SK-N-SH (cell line): Measurements from ENCODE around the gene PCIF1. TPM values are rescaled to one million over a fixed set of nuclear protein-coding genes. Genes with fewer than 3 reads are reported as not detected.

Source experiments
- CTCF ChIA-PET: fragments of 300-600, 350-600 bp; formaldehyde crosslinking; extraction: SDS; loops from one replicate; lab custom pipeline; 2021; lab: Yijun Ruan, JAX
- POLR2A ChIA-PET: fragments of 350-600 bp; sonication (Branson Sonifier 250); formaldehyde crosslinking; extraction: SDS; loops from one replicate; lab custom pipeline; 2020; ENCODE audit warnings: antibody characterized with exemption, inconsistent platforms; lab: Yijun Ruan, JAX
- DNase-seq: peaks from one replicate; pipeline ENCODE4 v3.0.0; 2012
- H2AFZ ChIP-seq: fragments of 200-600 bp; sonication (generic); 2 replicates; pipeline ENCODE4 v1.8.1; 2016; ENCODE audit warnings: antibody characterized with exemption, mild to moderate bottlenecking, low read depth
- H3F3A ChIP-seq: fragments of 200-600 bp; sonication (generic); replicated peaks from 2 replicates; pipeline ENCODE3; 2016; ENCODE audit warnings: antibody characterized with exemption, mild to moderate bottlenecking; ENCODE audit not compliant: insufficient read depth
- H3K27ac ChIP-seq, 2 experiments: fragments of 200-500 bp in 1 of 2; fragments of 200-600 bp in 1 of 2; sonication (Bioruptor generic) in 1 of 2; sonication (generic), shearing (Covaris generic) in 1 of 2; 2 replicates each; pipeline versions ENCODE4 v1.5.1 to v1.6.1; 2014 to 2016; ENCODE audit warnings: low read depth in 2 of 2, inconsistent platforms in 1 of 2, low read length in 1 of 2, mild to moderate bottlenecking in 1 of 2, mixed read lengths in 1 of 2
- H3K27me3 ChIP-seq: fragments of 200-600 bp; sonication (generic), shearing (Covaris generic); 2 replicates; pipeline ENCODE4 v1.6.1; 2016; ENCODE audit warnings: mixed run types; ENCODE audit not compliant: insufficient read depth
- H3K36me3 ChIP-seq, 2 experiments: fragments of 200-500 bp in 1 of 2; fragments of 200-600 bp in 1 of 2; sonication (Bioruptor generic) in 1 of 2; sonication (generic) in 1 of 2; replicated peaks in 1 of 2; 2 replicates each; pipeline versions ENCODE3 to v1.5.1; 2014 to 2016; ENCODE audit warnings: low read length in 1 of 2, mild to moderate bottlenecking in 1 of 2; ENCODE audit not compliant: insufficient read depth in 2 of 2, control insufficient read depth in 1 of 2
- H3K4me1 ChIP-seq, 2 experiments: fragments of 200-500 bp in 1 of 2; fragments of 200-600 bp in 1 of 2; sonication (Bioruptor generic) in 1 of 2; sonication (generic), shearing (Covaris generic) in 1 of 2; 2 replicates each; pipeline versions ENCODE4 v1.5.1 to v1.6.1; 2014 to 2016; ENCODE audit warnings: low read depth in 1 of 2, low read length in 1 of 2, mixed run types in 1 of 2; ENCODE audit not compliant: insufficient read depth in 2 of 2, control insufficient read depth in 1 of 2
- H3K4me2 ChIP-seq: fragments of 200-600 bp; sonication (generic), shearing (Covaris generic); 2 replicates; pipeline ENCODE4 v1.6.1; 2017; ENCODE audit warnings: mixed run types
- H3K4me3 ChIP-seq, 2 experiments: fragments of 200-500 bp in 1 of 2; fragments of 200-600 bp in 1 of 2; sonication (Bioruptor generic) in 1 of 2; sonication (generic), shearing (Covaris generic) in 1 of 2; 2 replicates each; pipeline versions ENCODE4 v1.5.1 to v1.8.1; 2014 to 2016; ENCODE audit warnings: low read depth in 2 of 2, inconsistent platforms in 1 of 2, low read length in 1 of 2, mild to moderate bottlenecking in 1 of 2, mixed read lengths in 1 of 2, moderate library complexity in 1 of 2
- H3K79me2 ChIP-seq: fragments of 200-600 bp; sonication (generic); 2 replicates; pipeline ENCODE4 v1.8.1; 2017; ENCODE audit warnings: mild to moderate bottlenecking; ENCODE audit not compliant: insufficient read depth
- H3K9ac ChIP-seq: fragments of 200-600 bp; sonication (generic); 2 replicates; pipeline ENCODE4 v1.6.1; 2017; ENCODE audit warnings: mixed run types
- H3K9me2 ChIP-seq: fragments of 200-600 bp; sonication (generic); 2 replicates; pipeline ENCODE4 v1.6.1; 2017; ENCODE audit warnings: mixed run types
- H3K9me3 ChIP-seq: fragments of 200-600 bp; sonication (generic); 2 replicates; pipeline ENCODE4 v1.6.1; 2017; ENCODE audit warnings: mixed run types, mild to moderate bottlenecking, moderate library complexity
- H4K20me1 ChIP-seq: fragments of 200-600 bp; sonication (generic); 2 replicates; pipeline ENCODE4 v1.6.1; 2017; ENCODE audit warnings: mild to moderate bottlenecking, mixed run types; ENCODE audit not compliant: insufficient read depth
- ELF1 ChIP-seq: IDR thresholded peaks from 2 replicates; pipeline ENCODE4 v1.4.0; 2012
- EP300 ChIP-seq, 2 experiments: IDR thresholded peaks; 2 replicates each; pipeline versions ENCODE4 v1.4.0 to v1.6.1; 2012; ENCODE audit warnings: borderline replicate concordance in 1 of 2, low read depth in 1 of 2, low read length in 1 of 2
- EZH2phosphoT487 ChIP-seq: fragments of 200-600 bp; sonication (generic); IDR thresholded peaks from 2 replicates; pipeline ENCODE4 v1.6.1; 2017; ENCODE audit warnings: low read depth, mixed run types, mild to moderate bottlenecking, antibody characterized with exemption, moderate library complexity, borderline replicate concordance
- IRF3 ChIP-seq: fragments of 150-350 bp; IDR thresholded peaks from 2 replicates; pipeline ENCODE4 v1.6.1; 2016; ENCODE audit warnings: mild to moderate bottlenecking, low read depth, low read length
- JUND ChIP-seq: IDR thresholded peaks from 2 replicates; pipeline ENCODE4 v1.4.0; 2012
- RCOR1 ChIP-seq: fragments of 150-350 bp; IDR thresholded peaks from 2 replicates; pipeline ENCODE4 v1.6.1; 2017; ENCODE audit warnings: antibody characterized with exemption, low read length
- SIN3A ChIP-seq: IDR thresholded peaks from 2 replicates; pipeline ENCODE4 v1.6.1; 2012; ENCODE audit warnings: low read depth, mild to moderate bottlenecking, low read length, moderate library complexity, borderline replicate concordance
- TEAD4 ChIP-seq: IDR thresholded peaks from 2 replicates; pipeline ENCODE4 v1.4.0; 2012; ENCODE audit warnings: mild to moderate bottlenecking, borderline replicate concordance; ENCODE audit not compliant: insufficient read depth
- USF2 ChIP-seq: fragments of 150-350 bp; IDR thresholded peaks from 2 replicates; pipeline ENCODE4 v1.6.1; 2017; ENCODE audit warnings: antibody characterized with exemption, low read length, low read depth, borderline replicate concordance
- WGBS: methylation state at CpG from one replicate; pipeline ENCODE4 v1.1.6; 2017; ENCODE audit warnings: low lambda C conversion rate; 5-methylcytosine and 5-hydroxymethylcytosine counted together
- polyA plus RNA-seq, 3 experiments: library from polyadenylated mRNA; depleted of rRNA; stranded (reverse); fragments of >200 nt; gene quantifications; 2 replicates each; pipeline ENCODE4 v1.2.3, GENCODE V29; 2012
- TF ChIP-seq, protein P1 (sequence below): IDR thresholded peaks from 2 replicates; pipeline ENCODE4 v1.6.1; 2012; ENCODE audit warnings: mild to moderate bottlenecking, low read depth, low read length, moderate library complexity
- TF ChIP-seq, protein P2 (sequence below): IDR thresholded peaks from 2 replicates; pipeline ENCODE4; 2012

Gene PCIF1
- polyA plus RNA-seq, 1 of the 3 experiments (the other 2 are of a cell fraction) = 23.1 TPM

GRCh38 chr20:45991616-45992015 is 57.1 kb downstream of the PCIF1 start:
- Histone ChIP-seq H3K9ac (no peak overlapping the region), H3K9me3 (no peaks in the 10 kb centered on the region), H3K79me2 (no peaks in the 10 kb centered on the region), H4K20me1 (no peaks in the 10 kb centered on the region), H3K4me1 (peaks cover 0 to 2% of the 10 kb centered on the region in 2 experiments; a peak in 2 of 4 replicates), H3F3A (no peaks in the 10 kb centered on the region), H3K27ac (no peak overlapping the region), H3K27me3 (no peaks in the 10 kb centered on the region; the same call in 1 of the 2 replicates), H3K9me2 (no peaks in the 10 kb centered on the region), H3K36me3 (no peaks in the 10 kb centered on the region), H2AFZ (no peak overlapping the region), H3K4me3 (no peak overlapping the region)
- ChIA-PET CTCF (interaction anchor here (3.3 kb wide), 1 partner anchor 22 kb away, joined by 17 read pairs; no protein-coding TSS in a partner anchor), POLR2A (interaction anchor here (0.6 to 0.7 kb wide), 3 partner anchors 25 to 181 kb away, joined by 3 to 6 read pairs (median 4); no protein-coding TSS in a partner anchor)
- WGBS = 69% methylated on average over 3 of the region's 3 CpGs
- TF ChIP-seq IRF3 = no peak
- no peak for TF ChIP-seq EZH2phosphoT487
- TF ChIP-seq USF2 = no peak
- TF ChIP-seq TEAD4 = no peak
- no peak for TF ChIP-seq ELF1
- TF ChIP-seq RCOR1 = no peak
- TF ChIP-seq, protein P1, sequence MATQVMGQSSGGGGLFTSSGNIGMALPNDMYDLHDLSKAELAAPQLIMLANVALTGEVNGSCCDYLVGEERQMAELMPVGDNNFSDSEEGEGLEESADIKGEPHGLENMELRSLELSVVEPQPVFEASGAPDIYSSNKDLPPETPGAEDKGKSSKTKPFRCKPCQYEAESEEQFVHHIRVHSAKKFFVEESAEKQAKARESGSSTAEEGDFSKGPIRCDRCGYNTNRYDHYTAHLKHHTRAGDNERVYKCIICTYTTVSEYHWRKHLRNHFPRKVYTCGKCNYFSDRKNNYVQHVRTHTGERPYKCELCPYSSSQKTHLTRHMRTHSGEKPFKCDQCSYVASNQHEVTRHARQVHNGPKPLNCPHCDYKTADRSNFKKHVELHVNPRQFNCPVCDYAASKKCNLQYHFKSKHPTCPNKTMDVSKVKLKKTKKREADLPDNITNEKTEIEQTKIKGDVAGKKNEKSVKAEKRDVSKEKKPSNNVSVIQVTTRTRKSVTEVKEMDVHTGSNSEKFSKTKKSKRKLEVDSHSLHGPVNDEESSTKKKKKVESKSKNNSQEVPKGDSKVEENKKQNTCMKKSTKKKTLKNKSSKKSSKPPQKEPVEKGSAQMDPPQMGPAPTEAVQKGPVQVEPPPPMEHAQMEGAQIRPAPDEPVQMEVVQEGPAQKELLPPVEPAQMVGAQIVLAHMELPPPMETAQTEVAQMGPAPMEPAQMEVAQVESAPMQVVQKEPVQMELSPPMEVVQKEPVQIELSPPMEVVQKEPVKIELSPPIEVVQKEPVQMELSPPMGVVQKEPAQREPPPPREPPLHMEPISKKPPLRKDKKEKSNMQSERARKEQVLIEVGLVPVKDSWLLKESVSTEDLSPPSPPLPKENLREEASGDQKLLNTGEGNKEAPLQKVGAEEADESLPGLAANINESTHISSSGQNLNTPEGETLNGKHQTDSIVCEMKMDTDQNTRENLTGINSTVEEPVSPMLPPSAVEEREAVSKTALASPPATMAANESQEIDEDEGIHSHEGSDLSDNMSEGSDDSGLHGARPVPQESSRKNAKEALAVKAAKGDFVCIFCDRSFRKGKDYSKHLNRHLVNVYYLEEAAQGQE = no peak
- no peak for TF ChIP-seq JUND
- TF ChIP-seq, all 33 proteins: peak for 0
- no peak overlapping the region for H3K4me2 ChIP-seq
- no peak for DNase-seq

DNA sequence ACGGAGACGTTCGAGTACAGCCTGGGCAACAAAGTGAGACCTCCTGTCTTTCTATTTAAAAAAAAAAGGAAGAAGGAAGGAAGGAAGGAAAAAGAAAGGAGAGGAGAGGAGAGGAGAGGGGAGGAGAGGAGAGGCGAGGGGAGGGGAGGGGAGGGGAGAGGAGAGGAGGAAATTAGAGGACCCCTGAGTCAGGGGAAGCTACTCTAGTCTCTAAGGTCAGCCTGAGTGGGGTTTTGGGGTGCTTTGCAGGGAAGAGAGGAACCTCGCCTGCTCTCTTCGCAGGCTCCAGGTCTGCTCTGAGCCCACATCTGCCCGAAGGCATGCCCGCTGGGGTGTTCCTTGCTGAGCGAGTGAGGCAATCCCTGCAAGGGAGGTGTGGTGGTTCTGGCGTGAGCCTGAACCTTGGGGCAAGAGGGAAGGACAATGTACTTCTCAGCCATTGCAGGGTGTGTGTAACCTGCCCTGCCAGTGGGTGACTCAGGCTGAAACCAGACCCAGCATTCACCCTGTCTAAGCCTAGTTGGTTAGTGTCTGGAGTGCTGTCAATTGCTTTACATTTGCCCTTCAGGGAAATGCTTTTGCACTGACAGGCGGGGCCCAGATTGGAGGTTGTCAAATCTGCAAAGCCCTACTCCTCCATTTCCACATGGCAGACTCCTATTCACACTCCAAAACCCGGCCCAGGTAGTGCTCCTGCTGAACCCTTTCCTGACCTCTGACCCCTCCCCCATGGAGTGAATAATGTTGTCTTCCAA is 58.9 kb downstream of the PCIF1 start:
- no peaks in the 10 kb centered on the region; the same call in 1 of the 2 replicates for H3K27me3 ChIP-seq
- H3K9me2 ChIP-seq = no peaks in the 10 kb centered on the region
- POLR2A ChIA-PET = no interaction called here
- no peak overlapping the region for H3K27ac ChIP-seq
- no peak for TF ChIP-seq EP300 (IDR thresholded peaks at IDR 0.05; ENCODE audit: borderline replicate concordance in 1 of 2, low read depth in 1 of 2, low read length in 1 of 2)
- no peak for TF ChIP-seq SIN3A
- TF ChIP-seq EZH2phosphoT487 = no peak
- no peak for TF ChIP-seq JUND
- TF ChIP-seq RCOR1 = no peak
- TF ChIP-seq, protein P2, sequence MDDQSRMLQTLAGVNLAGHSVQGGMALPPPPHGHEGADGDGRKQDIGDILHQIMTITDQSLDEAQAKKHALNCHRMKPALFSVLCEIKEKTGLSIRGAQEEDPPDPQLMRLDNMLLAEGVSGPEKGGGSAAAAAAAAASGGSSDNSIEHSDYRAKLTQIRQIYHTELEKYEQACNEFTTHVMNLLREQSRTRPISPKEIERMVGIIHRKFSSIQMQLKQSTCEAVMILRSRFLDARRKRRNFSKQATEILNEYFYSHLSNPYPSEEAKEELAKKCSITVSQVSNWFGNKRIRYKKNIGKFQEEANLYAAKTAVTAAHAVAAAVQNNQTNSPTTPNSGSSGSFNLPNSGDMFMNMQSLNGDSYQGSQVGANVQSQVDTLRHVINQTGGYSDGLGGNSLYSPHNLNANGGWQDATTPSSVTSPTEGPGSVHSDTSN = 0 out of 2 replicates have a peak, but pooled peaks have one; percentile 18
- no peaks in the 10 kb centered on the region for H3K9me3 ChIP-seq
- no peaks in the 10 kb centered on the region for H3F3A ChIP-seq
- no peak overlapping the region for H3K4me3 ChIP-seq
- H3K79me2 ChIP-seq = no peaks in the 10 kb centered on the region
- peaks cover 0 to 2% of the 10 kb centered on the region in 2 experiments; a peak in 2 of 4 replicates for H3K4me1 ChIP-seq
- no peaks in the 10 kb centered on the region for H4K20me1 ChIP-seq
- no peaks in the 10 kb centered on the region for H3K36me3 ChIP-seq
- WGBS = 58% methylated on average over 12 of the region's 12 CpGs
- H3K4me2 ChIP-seq = no peak overlapping the region
- H2AFZ ChIP-seq = no peak overlapping the region
- DNase-seq = peak; percentile 40
- no peak overlapping the region for H3K9ac ChIP-seq
- CTCF ChIA-PET = interaction anchor here (3.3 kb wide), 1 partner anchor 21 kb away, joined by 17 read pairs; no protein-coding TSS in a partner anchor
